Type B pancreatic cell (in vitro differentiated cells): ENCODE data around the gene ZNF442. TPM values are rescaled to one million over a fixed set of nuclear protein-coding genes. Genes with fewer than 3 reads are reported as not detected.
A peak's percentile ranks its signal among the peaks of the same experiment; 100 is the strongest.
"Not testable (repeated sequence)": the region's sequence is repeated elsewhere in the genome, so short reads cannot be mapped to it uniquely, and the experiment has no call there.

Experiments
- DNase-seq: peaks from one replicate; pipeline ENCODE4 v3.0.0; 2021; ENCODE audit warnings: mixed read lengths; ENCODE audit not compliant: unreplicated experiment; ENCODE audit errors: extremely low spot score
- H3K27ac Mint-ChIP-seq: 2 replicates; pipeline ENCODE4 v1.8.0; 2021; ENCODE audit warnings: mild to moderate bottlenecking, mixed read lengths
- H3K27me3 Mint-ChIP-seq: 2 replicates; pipeline ENCODE4 v1.8.0; 2021; ENCODE audit warnings: mixed read lengths
- H3K36me3 Mint-ChIP-seq: 2 replicates; pipeline ENCODE4 v1.8.0; 2021; ENCODE audit warnings: mixed read lengths
- H3K4me1 Mint-ChIP-seq: one replicate; pipeline ENCODE4 v1.8.0; 2021; ENCODE audit warnings: mixed read lengths; ENCODE audit not compliant: unreplicated experiment
- H3K4me3 Mint-ChIP-seq: 2 replicates; pipeline ENCODE4 v1.8.0; 2021; ENCODE audit warnings: mild to moderate bottlenecking, mixed read lengths
- H3K9me3 Mint-ChIP-seq: 2 replicates; pipeline ENCODE4 v1.8.0; 2021; ENCODE audit warnings: mixed read lengths
- total RNA-seq: library from RNA; stranded (reverse); gene quantifications from 2 replicates; pipeline ENCODE4 v1.2.1, GENCODE V29; 2021; ENCODE audit warnings: low replicate concordance
- TF ChIP-seq, protein P1 (sequence below): fragments of 200-600 bp; sonication (generic); conservative IDR thresholded peaks from 2 replicates; pipeline ENCODE4 v1.5.0; 2021; ENCODE audit warnings: antibody characterized with exemption, mild to moderate bottlenecking

Gene ZNF442
- total RNA-seq, 1 donor from 2014 or later: 5.1 TPM

DNA sequence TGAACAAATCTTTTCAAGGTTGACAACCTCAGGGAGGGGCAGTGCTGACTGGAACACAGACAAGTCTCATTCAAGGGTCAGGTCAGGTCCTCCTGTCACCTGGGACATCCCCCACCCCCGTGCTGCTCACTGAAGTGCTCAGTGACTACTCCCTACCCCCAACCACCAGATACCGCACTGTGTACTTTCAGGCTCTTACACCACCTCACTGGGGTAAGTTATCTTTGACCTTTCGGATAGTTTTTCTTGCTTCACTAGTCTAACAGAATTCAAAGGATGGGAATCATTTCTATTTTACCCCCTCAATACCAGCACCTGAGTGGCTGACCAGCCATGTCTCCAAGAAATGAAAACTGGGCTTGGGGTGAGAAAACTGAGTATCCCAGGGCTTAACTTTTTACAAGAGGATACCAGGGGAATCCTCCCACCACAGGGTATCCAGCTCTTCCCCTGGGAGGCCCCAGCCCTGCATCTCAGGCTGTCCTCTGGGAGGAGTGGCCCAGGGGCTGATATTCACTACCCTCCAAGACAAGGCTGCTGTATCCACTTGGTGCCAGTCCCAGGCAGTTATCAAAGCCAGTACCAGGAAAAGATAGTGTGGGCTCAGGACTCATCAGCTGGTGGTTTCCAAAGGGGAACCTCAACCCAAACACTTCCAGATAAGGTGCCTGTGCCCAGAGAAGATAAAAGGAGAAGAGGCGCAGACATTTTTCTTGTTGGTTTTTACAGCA lies 34.1 kb downstream of the ZNF442 start:
- Mint-ChIP-seq H3K4me1 (peaks cover 21% of the 10 kb centered on the region), H3K27me3 (no peaks in the 10 kb centered on the region), H3K36me3 (no peaks in the 10 kb centered on the region), H3K4me3 (peak overlapping the region; percentile 97), H3K9me3 (no peaks in the 10 kb centered on the region), H3K27ac (no peak overlapping the region)
- no peak for DNase-seq
- TF ChIP-seq, protein P1, sequence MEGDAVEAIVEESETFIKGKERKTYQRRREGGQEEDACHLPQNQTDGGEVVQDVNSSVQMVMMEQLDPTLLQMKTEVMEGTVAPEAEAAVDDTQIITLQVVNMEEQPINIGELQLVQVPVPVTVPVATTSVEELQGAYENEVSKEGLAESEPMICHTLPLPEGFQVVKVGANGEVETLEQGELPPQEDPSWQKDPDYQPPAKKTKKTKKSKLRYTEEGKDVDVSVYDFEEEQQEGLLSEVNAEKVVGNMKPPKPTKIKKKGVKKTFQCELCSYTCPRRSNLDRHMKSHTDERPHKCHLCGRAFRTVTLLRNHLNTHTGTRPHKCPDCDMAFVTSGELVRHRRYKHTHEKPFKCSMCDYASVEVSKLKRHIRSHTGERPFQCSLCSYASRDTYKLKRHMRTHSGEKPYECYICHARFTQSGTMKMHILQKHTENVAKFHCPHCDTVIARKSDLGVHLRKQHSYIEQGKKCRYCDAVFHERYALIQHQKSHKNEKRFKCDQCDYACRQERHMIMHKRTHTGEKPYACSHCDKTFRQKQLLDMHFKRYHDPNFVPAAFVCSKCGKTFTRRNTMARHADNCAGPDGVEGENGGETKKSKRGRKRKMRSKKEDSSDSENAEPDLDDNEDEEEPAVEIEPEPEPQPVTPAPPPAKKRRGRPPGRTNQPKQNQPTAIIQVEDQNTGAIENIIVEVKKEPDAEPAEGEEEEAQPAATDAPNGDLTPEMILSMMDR: no peak

DNA sequence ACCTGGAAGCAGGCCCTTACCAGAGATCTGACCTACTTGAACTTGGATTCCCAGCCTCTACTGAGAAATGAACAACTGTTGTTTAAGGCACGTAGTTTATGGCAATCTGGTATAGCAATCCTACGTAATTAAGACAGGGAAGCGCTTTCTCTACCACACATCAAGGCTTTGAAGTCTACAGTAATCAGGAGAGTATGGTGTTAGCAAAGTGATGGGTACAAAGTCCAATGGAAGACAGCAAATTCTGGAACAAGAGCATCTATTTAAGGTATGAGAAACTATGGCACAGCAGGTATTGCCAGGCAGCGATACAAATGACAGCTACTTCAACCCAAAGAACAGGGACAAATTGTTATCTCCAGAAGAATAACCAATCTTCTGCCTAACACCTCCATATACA lies 35.1 kb downstream of the ZNF442 start:
- Mint-ChIP-seq H3K9me3 (no peaks in the 10 kb centered on the region), H3K4me3 (no peak overlapping the region), H3K27me3 (no peaks in the 10 kb centered on the region), H3K27ac (no peak overlapping the region), H3K4me1 (peaks cover 21% of the 10 kb centered on the region), H3K36me3 (no peaks in the 10 kb centered on the region)
- DNase-seq: no peak
- TF ChIP-seq, protein P1: no peak

DNA sequence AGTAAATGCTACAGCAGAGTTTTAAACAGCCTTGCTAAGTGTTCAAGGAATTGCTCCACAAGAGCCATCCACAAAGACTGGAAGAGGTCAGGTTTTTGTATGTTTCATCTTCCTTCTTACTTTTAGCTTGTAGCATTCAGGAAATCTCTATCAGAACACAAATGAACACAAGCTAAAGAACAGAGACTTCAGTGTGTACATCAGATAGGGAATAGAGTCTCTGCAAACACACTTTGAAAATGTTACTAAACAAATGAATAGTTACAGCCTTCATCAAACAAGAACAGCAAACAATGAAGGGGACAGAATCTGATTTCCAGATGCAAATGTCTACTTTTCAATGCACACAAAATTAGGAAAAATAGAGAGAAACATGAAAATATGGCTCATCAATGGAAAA lies 39.8 kb downstream of the ZNF442 start:
- Mint-ChIP-seq H3K27ac (no peak overlapping the region), H3K9me3 (no peaks in the 10 kb centered on the region), H3K36me3 (peaks cover 13% of the 10 kb centered on the region), H3K4me1 (no peaks in the 10 kb centered on the region), H3K27me3 (no peaks in the 10 kb centered on the region), H3K4me3 (no peak overlapping the region)
- TF ChIP-seq, protein P1: no peak
- DNase-seq: no peak

DNA sequence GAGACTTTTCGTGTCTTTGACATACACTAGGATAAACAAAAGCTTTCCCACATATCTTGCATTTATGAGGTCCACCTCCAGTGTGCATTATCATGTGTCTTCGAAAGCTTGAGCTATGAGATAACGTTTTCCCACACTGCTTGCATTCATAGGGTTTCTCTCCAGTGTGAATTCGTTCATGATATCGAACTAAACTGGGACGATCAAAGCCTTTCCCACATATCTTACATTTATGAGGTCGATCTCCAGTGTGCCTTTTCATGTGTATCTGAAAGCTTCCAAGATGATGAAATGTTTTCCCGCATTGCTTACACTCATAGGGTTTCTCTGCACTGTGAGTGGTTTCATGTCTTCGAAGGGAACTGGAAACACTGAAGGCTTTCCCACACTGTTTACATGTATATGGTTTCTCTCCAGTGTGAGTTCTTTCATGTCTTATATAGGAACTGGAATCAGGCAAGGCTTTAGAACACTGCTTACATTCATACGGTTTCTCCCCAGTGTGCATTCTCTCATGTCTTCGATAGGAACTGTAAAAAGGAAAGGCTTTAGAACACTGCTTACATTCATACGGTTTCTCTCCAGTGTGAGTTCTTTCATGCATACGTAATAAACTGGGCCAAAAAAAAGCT lies 46.6 kb downstream of the ZNF442 start:
- TF ChIP-seq, protein P1: no peak
- no peak for DNase-seq
- Mint-ChIP-seq H3K4me1 (no peaks in the 10 kb centered on the region), H3K27me3 (no peaks in the 10 kb centered on the region), H3K4me3 (no peak overlapping the region), H3K27ac (no peak overlapping the region), H3K36me3 (peaks cover 28% of the 10 kb centered on the region), H3K9me3 (peaks cover 15% of the 10 kb centered on the region)

DNA sequence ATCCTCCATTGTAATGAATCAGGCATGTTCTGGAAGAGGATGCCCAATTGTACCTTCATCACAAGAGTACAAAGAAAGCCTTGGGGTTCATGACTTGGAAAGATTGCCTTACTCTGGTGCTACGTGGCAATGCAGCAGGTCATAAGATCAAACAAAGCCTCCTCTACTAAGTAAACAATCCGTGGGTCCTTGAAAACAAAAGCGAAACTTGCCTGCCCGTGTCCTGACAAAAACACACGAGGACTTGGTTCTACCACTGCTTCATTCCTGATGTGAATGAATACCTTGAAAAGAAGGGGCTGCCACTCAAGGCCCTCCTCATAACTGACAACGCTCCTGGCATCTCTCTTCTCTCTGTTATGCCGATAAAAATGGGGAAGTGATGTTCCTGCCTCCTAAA lies 50.9 kb downstream of the ZNF442 start:
- H3K4me1 Mint-ChIP-seq: no peaks in the 10 kb centered on the region
- no peak for DNase-seq
- peaks cover 13% of the 10 kb centered on the region for H3K9me3 Mint-ChIP-seq
- TF ChIP-seq, protein P1: no peak
- peaks cover 13% of the 10 kb centered on the region for H3K36me3 Mint-ChIP-seq
- no peaks in the 10 kb centered on the region for H3K27me3 Mint-ChIP-seq
- H3K4me3 Mint-ChIP-seq: no peak overlapping the region
- H3K27ac Mint-ChIP-seq: no peak overlapping the region

DNA sequence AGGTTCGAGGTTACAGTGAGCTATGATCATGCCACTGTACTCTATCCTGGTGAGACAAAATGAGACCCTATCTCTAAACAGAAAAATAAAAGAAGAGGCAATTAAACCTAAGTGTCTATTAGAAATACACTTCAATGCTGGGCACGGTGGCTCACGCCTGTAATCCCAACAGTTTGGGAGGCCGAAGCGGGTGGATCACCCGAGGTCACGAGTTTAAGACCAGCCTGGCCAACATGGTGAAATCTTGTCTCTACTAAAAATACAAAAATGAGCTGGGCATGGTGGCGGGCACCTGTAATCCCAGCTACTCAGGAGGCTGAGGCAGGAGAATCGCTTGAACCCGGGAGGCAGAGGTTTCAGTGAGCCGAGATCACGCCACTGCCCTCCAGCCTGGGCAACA lies 56.6 kb downstream of the ZNF442 start:
- not testable (repeated sequence) for H3K27me3 Mint-ChIP-seq, H3K27ac Mint-ChIP-seq, H3K4me1 Mint-ChIP-seq, DNase-seq, H3K36me3 Mint-ChIP-seq, H3K9me3 Mint-ChIP-seq, H3K4me3 Mint-ChIP-seq
